ENCODE data around the gene UBXN1.

GRCh38 chr11:62664405-62665074 lies 14.3 kb downstream of the UBXN1 start:
- TF ChIP-seq, protein P1, sequence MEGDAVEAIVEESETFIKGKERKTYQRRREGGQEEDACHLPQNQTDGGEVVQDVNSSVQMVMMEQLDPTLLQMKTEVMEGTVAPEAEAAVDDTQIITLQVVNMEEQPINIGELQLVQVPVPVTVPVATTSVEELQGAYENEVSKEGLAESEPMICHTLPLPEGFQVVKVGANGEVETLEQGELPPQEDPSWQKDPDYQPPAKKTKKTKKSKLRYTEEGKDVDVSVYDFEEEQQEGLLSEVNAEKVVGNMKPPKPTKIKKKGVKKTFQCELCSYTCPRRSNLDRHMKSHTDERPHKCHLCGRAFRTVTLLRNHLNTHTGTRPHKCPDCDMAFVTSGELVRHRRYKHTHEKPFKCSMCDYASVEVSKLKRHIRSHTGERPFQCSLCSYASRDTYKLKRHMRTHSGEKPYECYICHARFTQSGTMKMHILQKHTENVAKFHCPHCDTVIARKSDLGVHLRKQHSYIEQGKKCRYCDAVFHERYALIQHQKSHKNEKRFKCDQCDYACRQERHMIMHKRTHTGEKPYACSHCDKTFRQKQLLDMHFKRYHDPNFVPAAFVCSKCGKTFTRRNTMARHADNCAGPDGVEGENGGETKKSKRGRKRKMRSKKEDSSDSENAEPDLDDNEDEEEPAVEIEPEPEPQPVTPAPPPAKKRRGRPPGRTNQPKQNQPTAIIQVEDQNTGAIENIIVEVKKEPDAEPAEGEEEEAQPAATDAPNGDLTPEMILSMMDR (IDR thresholded peaks at IDR 0.05), result no peak
- TF ChIP-seq POLR2A (IDR thresholded peaks at IDR 0.05), result no peak
